Forelimb muscle (tissue), 1 donor: ENCODE data around the gene CLASP1. TPM values are rescaled to one million over a fixed set of nuclear protein-coding genes. Genes with fewer than 3 reads are reported as not detected.
"Not testable (repeated sequence)": the region's sequence is repeated elsewhere in the genome, so short reads cannot be mapped to it uniquely, and the experiment has no call there.

Experiments used
- DNase-seq: peaks from one replicate; pipeline ENCODE4 v3.0.0-alpha.2; 2013; ENCODE audit warnings: low read depth
- polyA plus RNA-seq: library from polyadenylated mRNA; unstranded; fragments of 120-200 nt; gene quantifications from one replicate; pipeline ENCODE4 v1.2.1, GENCODE V29; 2013; ENCODE audit not compliant: insufficient read length

Gene CLASP1
- 56.7 TPM for polyA plus RNA-seq

DNA sequence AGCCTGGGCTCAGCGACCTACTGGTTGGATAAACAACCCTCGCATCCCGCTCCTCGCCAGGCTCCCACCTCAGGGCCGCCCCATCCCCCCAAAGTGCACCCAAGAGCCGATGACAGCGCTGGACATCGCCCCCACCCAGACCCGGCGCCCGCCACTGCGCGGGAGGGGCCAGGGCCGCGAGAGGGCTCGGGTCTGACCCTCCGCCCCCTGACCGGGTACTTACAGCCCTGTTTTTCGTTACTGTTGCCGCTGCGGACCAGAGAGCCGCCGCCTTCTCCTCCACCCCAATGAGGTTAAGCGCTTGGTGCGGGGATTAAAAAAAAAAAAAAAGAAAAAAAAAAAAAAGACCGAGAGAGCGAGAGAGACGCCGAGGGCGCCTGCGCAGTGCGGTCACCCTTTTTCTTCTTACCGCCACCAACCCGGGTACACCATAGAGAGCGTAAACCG is at the start of gene CLASP1:
Gene CLASP1, minus strand, starts transcription at position 314 of the 447 bp plus-strand sequence. CDS start 43,567 bp downstream, outside the sequence.
- no peak for DNase-seq

DNA sequence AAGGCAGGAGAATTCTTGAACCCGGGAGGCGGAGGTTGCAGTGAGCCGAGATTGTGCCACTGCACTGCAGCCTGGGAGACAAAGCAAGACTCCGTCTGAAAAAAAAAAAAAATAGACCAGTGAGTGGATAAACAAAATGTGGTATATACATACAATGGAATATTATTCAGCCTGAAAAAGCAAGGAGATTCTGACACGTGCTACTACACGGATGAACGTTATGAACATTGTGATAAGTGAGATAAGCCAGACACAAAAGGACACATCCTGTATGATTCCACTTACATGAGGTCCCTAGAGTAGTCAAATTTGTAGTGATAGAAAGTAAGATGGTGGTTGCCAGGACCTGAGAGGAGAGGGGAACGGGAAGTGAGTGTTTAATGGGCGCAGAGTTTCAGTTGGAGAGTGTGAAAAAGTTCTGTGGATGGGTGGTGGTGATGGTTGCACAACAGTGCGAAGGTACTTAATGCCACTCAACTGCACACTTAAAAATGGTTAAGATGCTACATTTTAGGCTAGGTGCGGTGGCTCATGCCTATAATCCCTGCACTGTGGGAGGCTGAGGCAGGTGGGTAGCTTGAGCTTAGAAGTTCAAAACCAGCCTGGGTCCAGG is 49.2 kb upstream of the CLASP1 start:
- no peak for DNase-seq

DNA sequence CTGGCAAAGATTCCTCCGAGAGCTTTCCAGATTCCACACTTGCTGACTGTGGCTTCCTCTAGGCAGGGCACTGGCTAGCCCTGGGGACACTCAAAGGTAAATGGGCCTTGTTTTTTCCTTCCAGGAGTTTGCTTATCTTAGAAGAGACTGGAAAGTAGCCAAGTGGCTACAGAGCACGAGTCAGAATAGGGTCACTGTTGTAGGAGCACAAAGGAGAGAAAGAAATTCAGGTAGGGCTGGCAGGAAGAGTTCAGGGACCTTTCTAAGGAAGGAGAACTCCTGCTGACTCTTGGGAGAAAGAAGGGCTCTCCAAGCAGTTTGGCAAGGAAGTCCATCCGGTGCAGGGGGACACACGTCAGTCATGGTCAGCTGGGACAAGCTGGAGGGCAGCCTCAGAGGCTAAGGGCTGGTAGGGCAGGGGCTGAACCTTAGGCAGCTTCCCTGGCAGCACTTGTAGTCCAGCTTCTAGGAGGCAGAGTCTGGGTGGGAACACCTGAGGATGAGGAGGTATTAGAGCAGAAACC is 47.9 kb upstream of the CLASP1 start:
- no peak for DNase-seq

DNA sequence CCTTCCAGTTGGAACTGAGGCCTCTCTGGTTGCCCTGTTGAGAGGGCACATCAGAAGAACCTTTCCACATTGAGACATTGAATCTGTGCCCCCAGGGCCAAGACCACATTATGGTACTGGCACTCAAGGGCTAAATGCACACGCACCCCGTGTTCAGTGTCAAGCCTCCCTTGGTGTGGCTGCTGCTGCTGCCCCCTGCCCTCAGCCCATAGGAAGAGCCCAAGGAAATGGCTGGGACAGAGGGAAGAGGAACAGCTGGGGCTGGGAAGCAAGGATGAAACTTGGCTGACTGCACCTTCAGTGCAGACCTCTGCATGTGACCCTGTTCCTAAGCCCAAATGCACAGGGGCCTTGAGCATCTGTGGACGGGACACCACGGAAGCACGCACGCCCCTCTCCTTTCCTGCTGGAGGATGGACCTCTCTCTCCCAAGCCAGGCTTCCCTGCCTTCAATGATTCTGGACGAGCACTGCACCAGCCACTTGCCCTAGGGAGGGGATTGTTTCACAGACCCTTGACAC is 47.2 kb upstream of the CLASP1 start:
- no peak for DNase-seq

DNA sequence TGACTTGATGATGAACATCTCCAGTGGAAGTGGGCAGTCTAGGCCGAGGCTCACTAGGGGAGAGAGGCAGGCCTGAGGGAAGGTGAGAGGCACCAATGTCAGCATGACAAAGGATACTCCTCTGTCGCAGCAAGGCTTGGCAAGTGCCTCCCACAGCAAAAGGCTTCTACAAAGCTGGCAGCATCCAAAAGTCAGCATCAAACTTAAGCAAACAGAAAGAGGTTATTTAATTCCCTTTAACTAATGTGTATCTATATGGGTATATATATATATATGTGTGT is 45.8 kb upstream of the CLASP1 start:
- DNase-seq: no peak

DNA sequence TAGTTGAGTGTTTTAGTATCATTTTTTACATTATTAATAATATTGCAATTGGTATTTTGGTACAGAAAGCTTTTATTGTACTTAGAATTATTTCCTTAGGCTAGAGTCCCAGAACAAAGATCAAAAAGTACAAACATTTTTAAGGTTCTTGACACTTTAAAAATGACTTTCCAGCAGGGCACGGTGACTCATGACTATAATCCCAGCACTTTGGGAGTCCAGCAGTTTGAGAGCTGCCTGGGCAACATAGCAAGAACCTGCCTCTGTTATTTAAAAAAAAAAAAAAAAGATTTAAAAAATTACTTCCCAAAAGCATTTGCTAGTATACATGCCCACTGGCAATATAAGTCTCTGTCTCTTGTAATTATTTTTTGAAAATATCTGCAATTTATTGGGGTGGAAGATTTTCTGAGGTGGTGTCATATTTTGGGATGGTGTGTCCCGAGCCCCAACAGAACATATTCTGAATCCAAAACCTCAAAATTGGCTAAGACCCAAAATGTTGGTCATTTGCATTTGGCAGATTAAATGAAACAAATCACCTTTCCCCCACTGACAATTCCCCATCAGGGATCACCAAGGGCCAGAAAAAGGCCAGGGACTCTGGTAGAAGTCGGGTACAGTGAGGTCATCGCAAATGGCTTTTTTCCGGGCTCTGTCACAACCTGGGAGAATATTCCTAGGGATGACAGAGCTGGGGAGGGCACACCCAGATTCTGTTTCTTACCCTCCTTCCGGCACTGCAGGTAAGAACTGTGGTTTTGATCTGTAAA is 45.3 kb upstream of the CLASP1 start:
- no peak for DNase-seq

DNA sequence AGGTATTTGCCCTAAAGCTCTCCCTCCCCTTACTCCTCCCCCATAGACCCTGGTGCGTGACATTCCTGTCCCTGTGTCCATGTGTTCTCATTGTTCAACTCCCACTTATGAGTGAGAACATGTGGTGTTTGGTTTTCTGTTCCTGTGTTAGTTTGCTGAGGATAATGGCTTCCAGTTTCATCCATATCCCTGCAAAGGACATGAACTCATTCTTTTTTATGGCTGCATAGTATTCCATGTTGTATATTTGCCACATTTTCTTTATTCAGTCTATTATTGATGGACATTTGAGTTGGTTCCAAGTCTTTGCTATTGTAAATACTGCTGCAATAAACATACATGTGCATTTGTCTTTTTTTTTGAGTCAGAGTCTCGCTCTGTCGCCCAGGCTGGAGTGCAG is 41.3 kb upstream of the CLASP1 start:
- DNase-seq: not testable (repeated sequence)

DNA sequence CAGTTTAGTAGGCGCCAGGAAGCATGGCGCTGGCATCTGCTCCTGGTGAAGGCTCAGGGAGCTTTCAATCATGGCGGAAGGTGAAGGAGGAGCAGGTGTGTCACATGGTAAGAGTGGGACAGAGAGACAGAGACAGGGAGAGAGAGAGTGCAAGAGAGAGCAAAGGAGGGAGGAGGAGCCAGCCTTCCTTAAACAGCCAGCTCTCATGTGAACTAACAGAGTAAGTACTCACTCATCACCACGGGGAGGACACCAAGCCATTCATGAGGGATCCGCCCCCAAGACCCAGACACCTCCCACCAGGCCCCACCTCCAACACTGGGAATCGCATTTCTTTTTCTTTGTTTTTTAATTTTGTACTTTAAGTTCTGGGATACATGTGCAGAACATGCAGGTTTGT is 40.8 kb upstream of the CLASP1 start:
- DNase-seq: no peak

DNA sequence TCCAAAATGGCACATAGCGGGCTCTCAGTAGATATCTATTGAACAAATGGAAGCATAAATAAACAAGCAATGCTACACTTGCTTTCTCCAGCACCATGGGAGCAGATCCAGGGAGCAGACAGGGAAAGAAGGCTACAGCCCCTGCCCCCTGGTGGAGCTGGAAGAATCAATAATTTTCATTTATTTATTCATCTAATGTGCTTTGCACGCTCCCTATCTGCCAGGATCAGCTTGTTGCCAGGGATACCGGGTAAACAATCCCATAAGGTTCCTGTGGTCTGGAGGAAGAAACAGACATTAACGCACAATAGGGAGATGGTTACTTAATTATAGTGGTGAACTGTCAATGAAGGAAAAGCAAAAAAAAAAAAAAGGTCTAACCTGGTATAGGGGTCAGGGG is 40.1 kb upstream of the CLASP1 start:
- DNase-seq: peak; percentile 39

DNA sequence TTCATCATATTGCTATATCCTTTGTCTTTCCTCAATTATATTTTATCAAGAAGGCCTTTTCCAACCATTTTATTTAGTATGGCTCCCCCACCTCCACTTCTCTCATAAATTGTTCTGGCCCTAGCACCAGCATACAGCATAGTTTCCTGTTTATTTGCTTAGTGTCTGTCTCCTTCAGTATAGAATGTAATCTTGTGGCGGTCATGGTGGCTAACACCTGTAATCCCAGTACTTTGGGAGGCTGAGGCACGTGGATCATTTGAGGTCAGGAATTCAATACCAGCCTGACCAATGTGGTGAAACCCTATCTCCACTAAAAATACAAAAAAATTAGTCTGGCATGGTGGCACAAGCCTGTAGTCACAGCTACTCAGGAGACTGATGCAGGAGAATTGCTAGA is 39.6 kb upstream of the CLASP1 start:
- DNase-seq: no peak

DNA sequence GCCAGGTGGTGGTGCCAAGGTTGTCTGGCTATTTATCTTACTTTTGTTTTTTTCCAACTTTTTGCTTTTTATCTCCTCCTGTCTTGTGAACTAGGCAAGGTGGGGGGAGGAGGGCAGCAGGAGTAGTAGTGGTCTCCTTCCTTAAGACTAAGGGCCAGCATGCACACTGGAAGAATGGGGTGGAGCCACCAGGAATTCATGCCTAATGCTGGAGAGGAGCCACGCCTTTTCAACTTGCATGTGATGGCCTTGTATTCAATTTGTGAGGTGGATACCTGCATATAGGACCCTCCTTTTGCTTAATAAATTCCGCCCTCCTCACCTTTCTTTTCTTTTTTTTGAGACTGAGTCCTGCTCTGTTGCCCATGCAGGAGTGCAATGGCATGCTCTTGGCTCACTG is 37.6 kb upstream of the CLASP1 start:
- no peak for DNase-seq

DNA sequence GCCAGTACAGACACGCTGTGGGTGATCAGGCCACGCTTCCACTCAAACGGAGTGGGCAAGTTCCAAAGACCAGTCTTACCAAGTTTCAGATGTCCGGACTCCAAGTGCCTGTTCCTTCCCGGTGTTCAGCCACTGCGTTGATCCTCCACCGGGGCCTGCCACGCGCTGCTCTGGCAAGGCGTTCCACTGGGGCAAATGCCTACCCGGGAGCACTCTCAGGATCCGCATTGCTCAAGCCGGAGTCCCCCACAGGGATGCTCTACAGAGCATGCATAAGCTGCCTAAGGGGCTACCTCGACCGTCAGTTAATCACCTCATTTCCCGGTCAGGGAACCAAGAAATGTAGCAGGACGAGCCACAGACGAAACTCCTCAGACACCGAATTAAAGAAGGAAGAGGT is 37.0 kb upstream of the CLASP1 start:
- no peak for DNase-seq

DNA sequence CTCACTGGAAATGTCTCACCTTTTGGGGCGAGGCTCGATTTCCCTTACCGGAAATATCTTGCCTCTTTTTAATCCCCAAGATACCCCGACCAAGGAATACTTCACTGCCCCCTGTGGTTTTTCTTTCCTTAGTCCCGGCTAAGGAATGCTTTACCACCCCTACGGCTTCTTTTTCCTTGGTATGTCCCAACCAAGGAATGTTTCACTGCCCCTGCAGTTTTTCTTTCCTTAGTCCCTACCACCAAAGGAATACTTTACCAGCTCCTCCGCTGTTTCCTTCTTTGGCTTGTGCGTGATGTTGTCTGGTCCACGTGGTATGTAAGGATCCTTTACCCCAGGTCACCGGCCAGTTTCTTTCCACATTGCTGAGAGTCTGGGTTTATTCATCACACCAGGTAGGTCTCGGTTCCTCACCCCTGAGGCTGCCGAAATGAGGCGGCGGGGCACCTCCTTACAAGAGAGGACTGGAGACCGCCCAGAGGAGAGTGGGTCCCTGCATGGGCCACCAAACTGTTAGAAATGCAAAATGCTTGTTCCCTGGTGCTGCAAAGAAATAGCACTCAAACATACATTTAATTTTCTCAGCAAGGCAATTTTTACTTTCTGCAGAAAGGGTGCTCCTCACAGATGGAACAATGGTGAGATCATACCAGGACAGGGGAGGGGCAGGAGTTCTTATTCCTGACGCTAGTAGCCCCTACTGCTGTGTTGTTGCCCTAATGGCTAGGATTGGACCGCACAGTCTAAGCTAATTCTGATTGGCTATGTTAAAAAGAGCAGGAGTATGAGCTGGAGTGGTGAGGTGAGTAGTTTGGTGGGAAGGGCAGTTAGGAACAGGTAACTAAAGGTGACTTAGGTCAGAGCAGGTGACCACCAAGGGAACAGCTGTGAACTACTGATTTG is 33.4 kb upstream of the CLASP1 start:
- no peak for DNase-seq

DNA sequence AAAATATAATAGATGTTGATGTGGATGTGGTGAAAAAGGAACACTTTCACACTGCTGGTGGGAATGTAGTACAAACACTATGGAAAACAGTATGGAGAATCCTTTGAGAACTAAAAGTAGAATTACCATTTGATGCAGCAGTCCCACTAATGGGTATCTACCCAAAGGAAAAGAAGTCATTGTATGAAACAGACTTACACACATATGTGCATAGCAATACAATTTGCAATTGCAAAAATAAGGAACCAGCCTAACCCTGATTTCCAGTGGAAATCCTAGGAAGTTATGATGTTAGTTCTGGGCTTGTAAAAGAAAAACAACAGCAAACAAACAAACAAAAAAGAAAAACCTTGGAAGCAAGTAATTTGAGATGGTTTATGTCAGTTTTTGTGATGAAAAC is 28.6 kb upstream of the CLASP1 start:
- DNase-seq: no peak

DNA sequence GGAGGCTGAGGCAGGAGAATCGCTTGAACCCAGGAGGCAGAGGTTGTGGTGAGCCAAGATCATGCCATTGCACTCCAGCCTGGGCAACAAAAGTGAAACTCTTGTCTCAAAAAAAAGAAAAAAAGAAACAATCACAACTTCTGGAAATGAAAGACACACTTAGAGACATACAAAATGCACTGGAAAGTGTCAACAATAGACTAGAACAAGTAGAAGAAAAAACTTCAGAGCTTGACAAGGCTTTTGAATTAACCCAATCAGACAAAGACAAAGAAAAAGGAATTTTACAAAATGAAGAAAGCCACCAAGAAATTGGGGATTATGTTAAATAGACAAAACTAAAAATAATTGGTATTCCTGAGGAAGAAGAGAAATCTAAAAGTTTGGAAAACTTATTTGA is 22.4 kb upstream of the CLASP1 start:
- not testable (repeated sequence) for DNase-seq

DNA sequence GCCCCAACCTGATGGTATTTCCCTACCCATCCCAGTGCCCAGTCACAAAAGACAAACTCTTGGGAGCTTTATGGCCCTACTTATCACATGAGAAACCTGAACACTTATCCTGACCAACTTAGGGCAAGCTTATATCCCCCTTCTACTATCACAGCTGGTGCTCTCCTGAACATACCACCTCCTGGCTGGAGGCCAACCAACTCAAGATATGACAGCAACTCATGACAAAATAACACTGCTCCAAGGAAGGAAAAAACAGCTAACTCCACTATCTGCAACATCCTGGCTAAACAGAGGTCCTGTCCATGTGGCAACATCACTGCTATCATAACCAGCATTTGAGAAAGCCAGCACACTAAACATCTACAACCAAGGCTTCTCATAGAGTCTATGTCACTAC is 20.9 kb upstream of the CLASP1 start:
- no peak for DNase-seq

DNA sequence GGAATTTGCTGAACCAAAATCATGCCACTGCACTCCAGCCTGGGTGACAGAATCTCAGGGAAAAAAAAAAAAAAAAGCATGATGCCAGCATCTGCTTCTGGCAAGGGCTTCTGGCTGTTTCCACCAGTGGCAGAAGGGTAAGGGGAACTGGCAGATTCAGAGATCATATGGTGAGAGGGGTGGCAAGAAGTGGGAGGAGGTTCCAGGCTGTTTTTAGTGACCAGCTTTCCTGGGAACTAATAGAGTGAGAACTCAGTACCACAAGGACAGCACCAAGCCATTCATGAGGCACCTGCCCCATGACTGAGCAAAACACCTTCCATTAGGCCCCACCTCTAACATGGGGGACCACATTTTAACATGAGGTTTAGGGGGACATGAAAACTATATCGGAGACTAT is 18.4 kb upstream of the CLASP1 start:
- DNase-seq: no peak

DNA sequence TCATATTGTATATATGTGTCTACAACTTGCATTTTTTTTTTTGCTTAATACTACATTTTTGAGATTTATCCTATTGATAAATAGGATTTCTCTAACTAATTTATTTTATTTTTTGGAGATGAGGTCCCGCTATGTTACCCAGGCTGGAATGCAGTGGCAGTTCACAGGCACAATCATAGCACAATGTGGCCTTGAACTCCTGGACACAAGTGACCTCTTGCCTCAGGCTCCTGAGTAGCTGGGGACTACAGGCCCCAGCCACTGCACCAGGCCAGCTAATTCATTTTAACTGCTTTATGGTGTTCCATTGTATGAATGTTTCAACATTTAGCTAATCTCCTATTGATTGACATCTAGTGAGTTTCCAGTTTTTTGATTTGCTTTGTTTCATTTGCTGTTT is 16.8 kb upstream of the CLASP1 start:
- DNase-seq: no peak

DNA sequence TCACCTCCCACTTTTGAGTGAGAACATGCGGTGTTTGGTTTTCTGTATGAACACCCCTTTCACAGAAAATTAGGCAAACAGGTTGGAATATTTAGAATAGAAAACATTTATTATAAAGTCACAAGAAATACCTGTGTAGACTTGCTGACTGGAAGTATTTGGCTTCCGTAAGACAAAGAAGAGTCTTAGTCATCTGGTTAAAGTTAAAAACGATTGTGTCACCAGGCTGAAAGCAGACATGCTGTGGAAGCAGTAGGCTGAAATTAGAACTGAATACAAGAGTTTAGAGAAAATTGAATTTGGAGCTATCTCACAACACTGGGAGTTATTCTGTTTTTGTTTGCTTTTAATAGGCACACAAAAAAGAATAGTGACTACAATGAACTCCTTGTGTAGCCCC is 16.2 kb upstream of the CLASP1 start:
- no peak for DNase-seq

DNA sequence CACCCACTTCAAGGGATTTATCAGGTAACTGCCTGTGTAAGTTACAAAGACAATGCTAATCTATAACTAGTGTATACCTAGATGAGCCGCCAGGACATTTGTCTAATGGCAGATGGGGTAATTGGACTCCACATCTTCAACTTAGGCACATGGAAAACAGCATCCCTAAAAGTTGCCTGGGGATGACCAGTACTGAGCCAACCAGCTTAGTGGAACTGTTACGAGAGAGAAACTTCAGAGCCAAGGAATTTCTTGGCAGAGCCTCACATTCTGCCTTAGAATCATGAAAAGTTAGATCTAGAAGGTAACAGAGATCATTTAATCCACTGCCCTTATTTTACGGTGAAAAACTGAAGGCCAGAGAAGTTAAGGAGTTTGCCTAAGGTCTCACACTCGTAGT is 15.5 kb upstream of the CLASP1 start:
- no peak for DNase-seq

DNA sequence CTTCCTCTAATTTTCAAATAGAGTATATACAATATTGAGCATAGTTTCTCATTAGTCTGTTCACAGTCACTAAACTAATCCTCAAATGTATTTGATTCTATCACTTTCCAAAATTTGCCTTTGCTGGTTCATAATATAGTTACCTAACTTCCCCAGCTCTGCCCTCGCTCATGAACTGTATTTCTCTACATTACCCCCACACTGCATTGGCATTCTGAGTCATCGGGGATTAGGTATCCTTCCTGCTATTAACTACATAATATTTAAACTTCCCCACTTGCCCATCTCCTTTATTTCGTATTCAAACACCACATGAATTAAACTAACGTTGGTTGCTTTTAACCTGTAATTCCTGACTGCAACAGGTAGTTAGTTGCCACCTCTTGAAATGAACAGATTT is 14.8 kb upstream of the CLASP1 start:
- DNase-seq: no peak

DNA sequence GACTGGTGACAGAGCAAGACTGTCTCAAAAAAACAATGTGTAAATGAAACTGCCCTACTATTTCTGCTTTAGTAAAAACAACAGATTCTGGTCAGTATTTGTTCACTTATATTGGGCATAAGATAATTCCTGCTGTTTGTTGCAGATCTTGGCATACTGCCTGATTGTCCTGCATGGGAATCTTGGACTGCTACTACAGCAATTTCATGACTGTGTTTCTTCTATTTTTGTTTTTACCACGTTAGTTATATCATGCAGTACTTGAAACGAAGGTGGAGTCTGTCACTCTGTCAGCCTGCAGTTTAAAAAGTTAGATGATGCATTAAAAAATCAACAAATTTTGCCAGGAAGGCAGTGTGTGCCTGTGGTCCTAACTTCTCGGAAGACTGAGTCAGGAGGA is 14.2 kb upstream of the CLASP1 start:
- no peak for DNase-seq
